Mucosa of rectum (tissue), 2 donors: Measurements from ENCODE around the gene SMIM35.
"Not testable (repeated sequence)": the region's sequence is repeated elsewhere in the genome, so short reads cannot be mapped to it uniquely, and the experiment has no call there.

Experiments
- H3K27ac ChIP-seq, 2 donors: one replicate each; pipeline ENCODE4 v1.7.0; 2013; ENCODE audit warnings: inconsistent platforms in 2 of 2, low read depth in 2 of 2, low read length in 2 of 2
- H3K27me3 ChIP-seq, 2 donors: one replicate each; pipeline ENCODE4 v1.7.0; 2013; ENCODE audit warnings: low read length in 2 of 2; ENCODE audit not compliant: control insufficient read depth in 2 of 2, insufficient read depth in 2 of 2
- H3K36me3 ChIP-seq, 2 donors: one replicate each; pipeline ENCODE4 v1.7.0; 2013; ENCODE audit warnings: low read length in 2 of 2; ENCODE audit not compliant: control insufficient read depth in 2 of 2, insufficient read depth in 2 of 2
- H3K4me1 ChIP-seq, 2 donors: one replicate each; pipeline ENCODE4 v1.7.0; 2013; ENCODE audit warnings: low read length in 2 of 2, mild to moderate bottlenecking in 1 of 2; ENCODE audit not compliant: control insufficient read depth in 2 of 2, insufficient read depth in 2 of 2
- H3K4me3 ChIP-seq, 2 donors: one replicate each; pipeline ENCODE4 v1.7.0; 2013; ENCODE audit warnings: low read length in 2 of 2
- H3K9ac ChIP-seq, 2 donors: one replicate each; pipeline ENCODE4 v1.7.0; 2013; ENCODE audit warnings: low read length in 2 of 2, low read depth in 1 of 2, mild to moderate bottlenecking in 1 of 2
- H3K9me3 ChIP-seq, 2 donors: one replicate each; pipeline ENCODE4 v1.7.0; 2013; ENCODE audit warnings: low read length in 2 of 2; ENCODE audit not compliant: control insufficient read depth in 2 of 2
- donor health status: healthy.
- donor health status: Normal muscosa, but diverticular disease.

SMIM35 gene

DNA sequence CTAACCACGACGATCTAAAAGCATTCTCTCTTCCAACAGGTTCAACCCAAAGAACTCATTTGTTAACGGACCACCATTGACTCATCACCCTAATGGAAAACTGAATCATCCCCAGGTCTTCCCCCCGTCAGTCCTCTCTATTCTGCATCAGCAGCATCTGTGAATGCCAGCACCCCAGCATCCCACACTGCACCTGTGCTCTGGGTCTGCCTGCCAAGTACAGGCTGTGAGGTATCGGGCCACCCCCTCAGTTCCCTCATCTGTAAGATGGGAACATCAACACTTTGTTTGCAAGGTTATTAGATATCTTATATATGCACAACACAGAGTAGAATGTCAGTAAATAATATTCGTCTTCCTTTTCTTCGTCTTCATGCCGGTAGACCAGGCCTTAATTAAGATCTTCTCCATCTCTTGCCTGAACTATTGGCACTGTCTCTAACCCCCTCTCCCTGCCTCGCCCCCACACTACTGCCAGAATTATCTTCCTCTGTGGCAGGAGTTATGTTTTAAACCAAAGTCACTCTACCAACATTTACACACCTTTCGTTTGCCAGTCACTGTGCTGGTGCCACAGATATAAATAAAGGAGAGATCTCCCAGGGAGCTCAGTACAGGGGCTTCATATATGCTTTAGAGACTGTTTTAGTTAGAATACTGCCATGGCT is 17.7 kb downstream of the SMIM35 start:
- Histone ChIP-seq H3K9me3 (no peaks in the 10 kb centered on the region), H3K27me3 (no peaks in the 10 kb centered on the region), H3K9ac (no peak overlapping the region), H3K4me1 (no peaks in the 10 kb centered on the region), H3K27ac (no peak overlapping the region), H3K4me3 (no peak overlapping the region), H3K36me3 (no peaks in the 10 kb centered on the region)

DNA sequence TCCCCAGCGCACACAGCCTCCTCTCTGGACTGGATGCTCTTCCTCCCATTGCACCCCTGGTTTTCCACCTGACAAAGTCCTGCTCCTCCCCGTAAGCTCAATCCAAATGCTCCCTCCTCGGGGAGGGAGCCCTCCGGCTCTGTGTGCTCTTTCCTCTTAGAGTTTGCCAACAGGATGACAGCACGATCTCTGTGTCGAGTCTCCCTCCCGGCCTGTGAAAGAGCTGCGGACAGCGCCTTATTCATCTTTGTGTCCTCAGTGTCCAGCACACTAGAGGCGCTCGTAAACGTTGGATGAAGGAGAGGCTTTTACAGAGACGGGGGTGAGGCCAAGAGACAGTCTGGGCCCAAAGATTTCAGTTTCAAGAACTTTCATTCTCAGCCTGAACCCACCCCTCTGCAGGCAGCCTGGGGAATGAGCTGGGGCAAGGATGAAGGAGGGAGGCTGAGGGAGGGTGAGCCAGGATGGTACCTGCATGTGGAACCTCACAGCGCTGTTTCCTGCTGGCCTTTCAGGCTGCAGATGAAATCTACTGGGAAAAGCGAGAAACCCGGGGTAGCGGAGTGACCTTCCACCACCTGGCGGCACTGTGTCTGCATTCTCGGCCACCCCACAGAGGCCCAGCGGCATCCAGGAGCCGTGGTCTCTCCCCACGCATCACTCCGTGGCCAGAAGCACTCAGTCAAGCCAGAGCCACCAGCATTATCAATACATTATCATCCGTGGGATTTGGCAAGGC is 18.4 kb downstream of the SMIM35 start:
- Histone ChIP-seq H3K9ac (no peak overlapping the region), H3K36me3 (no peaks in the 10 kb centered on the region), H3K27ac (no peak overlapping the region), H3K4me3 (no peak overlapping the region), H3K9me3 (no peaks in the 10 kb centered on the region), H3K27me3 (no peaks in the 10 kb centered on the region), H3K4me1 (no peaks in the 10 kb centered on the region)

- no peak overlapping the region for H3K27ac ChIP-seq
- no peaks in the 10 kb centered on the region for H3K36me3 ChIP-seq
- no peaks in the 10 kb centered on the region for H3K9me3 ChIP-seq
- H3K27me3 ChIP-seq: no peaks in the 10 kb centered on the region
- H3K4me1 ChIP-seq: no peaks in the 10 kb centered on the region
- no peak overlapping the region for H3K9ac ChIP-seq
- H3K4me3 ChIP-seq: no peak overlapping the region
Measured at GRCh38 chr11:118067006-118067405, 19.8 kb downstream of the SMIM35 start.

DNA sequence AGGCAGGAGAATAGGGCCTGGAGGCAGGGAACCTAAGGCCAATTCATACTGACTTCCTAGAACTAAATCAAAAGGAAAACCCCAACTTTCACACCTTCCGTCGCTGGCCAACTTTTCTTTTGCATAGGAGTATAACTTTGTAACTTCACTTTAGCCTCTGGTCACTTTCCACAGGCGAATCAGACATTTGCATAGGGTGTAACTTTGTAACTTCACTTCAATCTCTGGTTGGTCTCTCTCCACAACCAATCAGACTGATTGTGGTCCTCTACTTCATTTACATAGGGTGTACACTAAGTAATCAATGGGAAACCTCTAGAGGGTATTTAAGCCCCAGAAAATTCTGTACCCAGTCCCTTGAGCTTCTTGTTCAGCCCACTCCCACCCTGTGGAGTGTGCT is 21.4 kb downstream of the SMIM35 start:
- no peaks in the 10 kb centered on the region for H3K4me1 ChIP-seq
- no peak overlapping the region for H3K27ac ChIP-seq
- no peak overlapping the region for H3K4me3 ChIP-seq
- H3K27me3 ChIP-seq: no peaks in the 10 kb centered on the region
- H3K9me3 ChIP-seq: no peaks in the 10 kb centered on the region
- H3K36me3 ChIP-seq: no peaks in the 10 kb centered on the region
- no peak overlapping the region for H3K9ac ChIP-seq

GRCh38 chr11:118064956-118065355 is 21.8 kb downstream of the SMIM35 start:
- no peak overlapping the region for H3K4me3 ChIP-seq
- no peak overlapping the region for H3K9ac ChIP-seq
- H3K4me1 ChIP-seq: no peaks in the 10 kb centered on the region
- no peaks in the 10 kb centered on the region for H3K36me3 ChIP-seq
- no peaks in the 10 kb centered on the region for H3K9me3 ChIP-seq
- H3K27me3 ChIP-seq: no peaks in the 10 kb centered on the region
- H3K27ac ChIP-seq: no peak overlapping the region

DNA sequence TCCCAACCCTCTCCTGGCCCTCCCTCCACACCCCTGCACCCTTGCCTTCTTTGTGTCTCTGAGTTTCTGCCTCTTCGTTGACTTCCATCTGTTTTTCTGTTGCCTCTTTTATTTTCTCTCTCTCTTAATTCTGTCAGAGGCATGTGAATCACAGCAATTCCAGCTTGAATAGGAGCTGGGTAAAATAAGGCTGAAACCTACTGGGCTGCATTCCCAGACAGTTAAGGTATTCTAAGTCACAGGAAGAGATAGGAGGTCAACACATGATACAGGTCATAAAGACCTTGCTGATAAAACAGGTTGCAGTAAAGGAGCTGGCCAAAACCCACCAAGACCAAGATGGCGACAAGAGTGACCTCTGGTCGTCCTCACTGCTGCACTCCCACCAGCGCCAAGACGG is 24.1 kb downstream of the SMIM35 start:
- not testable (repeated sequence) for H3K36me3 ChIP-seq, H3K27ac ChIP-seq, H3K9me3 ChIP-seq, H3K4me3 ChIP-seq, H3K4me1 ChIP-seq, H3K27me3 ChIP-seq, H3K9ac ChIP-seq

DNA sequence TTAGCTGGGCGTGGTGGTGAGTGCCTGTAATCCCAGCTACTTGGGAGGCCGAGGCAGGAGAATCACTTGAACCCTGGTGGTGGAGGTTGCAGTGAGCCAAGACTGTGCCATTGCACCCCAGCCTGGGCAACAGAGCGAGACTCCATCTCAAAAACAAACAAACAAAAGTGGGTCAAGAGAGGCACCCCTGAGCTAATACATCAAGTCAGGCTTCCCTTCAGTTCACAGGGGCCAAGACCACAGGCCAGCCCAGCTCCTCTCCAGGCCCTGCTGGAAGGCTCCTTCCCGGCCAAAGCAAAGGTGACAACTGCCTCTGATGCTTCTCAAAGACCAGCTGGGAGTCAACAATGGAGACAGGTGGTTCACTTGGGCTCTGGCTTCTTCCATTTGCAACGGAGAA is 24.6 kb downstream of the SMIM35 start:
- not testable (repeated sequence) for H3K27ac ChIP-seq, H3K9ac ChIP-seq, H3K27me3 ChIP-seq, H3K4me3 ChIP-seq, H3K36me3 ChIP-seq, H3K4me1 ChIP-seq, H3K9me3 ChIP-seq

- no peak overlapping the region for H3K27ac ChIP-seq
- H3K9ac ChIP-seq: no peak overlapping the region
- H3K27me3 ChIP-seq: no peaks in the 10 kb centered on the region
- no peaks in the 10 kb centered on the region for H3K36me3 ChIP-seq
- no peak overlapping the region for H3K4me3 ChIP-seq
- H3K4me1 ChIP-seq: no peaks in the 10 kb centered on the region
- no peaks in the 10 kb centered on the region for H3K9me3 ChIP-seq
Measured at GRCh38 chr11:118061586-118062125, 25.1 kb downstream of the SMIM35 start.

DNA sequence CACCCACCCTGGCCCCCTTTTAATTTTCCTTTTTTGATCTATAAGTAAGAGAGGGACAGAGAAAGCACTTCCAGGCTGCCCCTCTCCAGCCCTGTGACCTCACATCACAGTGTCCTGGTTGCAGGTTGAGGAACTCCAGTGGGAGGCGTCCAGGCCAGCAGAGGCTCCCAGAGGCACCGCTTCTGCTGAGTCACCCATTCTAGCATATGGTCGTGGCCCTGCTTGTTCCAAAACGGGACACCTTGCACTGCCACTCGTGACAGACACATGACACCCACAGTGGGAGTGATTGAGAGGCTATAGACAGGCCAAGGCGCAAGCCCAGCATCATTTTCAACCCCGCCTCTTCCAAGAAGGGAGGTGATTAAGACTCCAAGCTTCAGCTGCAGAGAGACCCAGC is 25.9 kb downstream of the SMIM35 start:
- no peaks in the 10 kb centered on the region for H3K36me3 ChIP-seq
- no peaks in the 10 kb centered on the region for H3K4me1 ChIP-seq
- no peak overlapping the region for H3K4me3 ChIP-seq
- H3K27me3 ChIP-seq: no peaks in the 10 kb centered on the region
- H3K9ac ChIP-seq: no peak overlapping the region
- no peak overlapping the region for H3K27ac ChIP-seq
- no peaks in the 10 kb centered on the region for H3K9me3 ChIP-seq

DNA sequence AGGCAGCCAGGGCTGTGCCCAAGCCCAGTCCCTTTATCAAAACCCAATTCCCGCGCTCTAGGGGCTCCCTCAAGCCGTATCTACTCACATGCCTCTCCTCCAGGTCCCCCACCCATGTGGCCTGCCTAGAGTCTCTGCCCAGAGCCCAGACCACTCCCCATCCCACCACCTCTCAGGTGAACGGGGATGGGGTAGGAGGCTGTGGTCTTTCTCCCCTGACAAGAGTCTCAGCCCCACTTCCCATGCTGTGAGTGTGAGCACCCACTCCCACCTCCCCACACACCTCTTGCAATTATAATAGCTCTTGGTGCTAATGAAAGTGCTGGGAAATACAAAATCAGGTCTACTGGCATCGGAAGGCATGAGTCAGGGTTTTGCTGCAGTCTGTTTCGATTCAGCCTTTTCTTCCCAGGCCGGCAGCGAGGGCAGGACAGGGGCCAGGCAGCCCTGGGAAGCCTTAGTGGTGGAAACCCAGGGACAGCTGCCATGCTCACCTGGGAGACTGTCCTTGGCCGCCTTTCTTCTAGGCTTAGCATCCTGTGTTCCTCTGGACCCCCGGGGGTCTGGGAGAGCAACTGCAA is 26.6 kb downstream of the SMIM35 start:
- H3K4me1 ChIP-seq: no peaks in the 10 kb centered on the region
- no peak overlapping the region for H3K9ac ChIP-seq
- no peak overlapping the region for H3K4me3 ChIP-seq
- H3K27me3 ChIP-seq: no peaks in the 10 kb centered on the region
- no peak overlapping the region for H3K27ac ChIP-seq
- no peaks in the 10 kb centered on the region for H3K9me3 ChIP-seq
- no peaks in the 10 kb centered on the region for H3K36me3 ChIP-seq
